GM12865 (cell line): ENCODE measurements around the gene RAB9A.
"Not testable (repeated sequence)": the region's sequence is repeated elsewhere in the genome, so short reads cannot be mapped to it uniquely, and the experiment has no call there.

ENCODE experiments used
- DNase-seq: peaks from one replicate; pipeline ENCODE4 v3.0.0; 2010; ENCODE audit warnings: low read depth
- H3K4me3 ChIP-seq: 2 replicates; pipeline ENCODE4 v1.5.1; 2011; ENCODE audit warnings: mild to moderate bottlenecking, low read depth, low read length, control low read depth
- TF ChIP-seq, protein P1 (sequence below): IDR thresholded peaks from 2 replicates; pipeline ENCODE4 v1.5.1; 2011; ENCODE audit warnings: low read length, control low read depth, low read depth, inconsistent platforms; ENCODE audit not compliant: insufficient read depth; ENCODE audit errors: missing control alignments

The RAB9A gene

GRCh38 chrX:13673016-13673415 lies 15.9 kb upstream of the RAB9A start:
- no peak overlapping the region for H3K4me3 ChIP-seq
- no peak for DNase-seq
- TF ChIP-seq, protein P1, sequence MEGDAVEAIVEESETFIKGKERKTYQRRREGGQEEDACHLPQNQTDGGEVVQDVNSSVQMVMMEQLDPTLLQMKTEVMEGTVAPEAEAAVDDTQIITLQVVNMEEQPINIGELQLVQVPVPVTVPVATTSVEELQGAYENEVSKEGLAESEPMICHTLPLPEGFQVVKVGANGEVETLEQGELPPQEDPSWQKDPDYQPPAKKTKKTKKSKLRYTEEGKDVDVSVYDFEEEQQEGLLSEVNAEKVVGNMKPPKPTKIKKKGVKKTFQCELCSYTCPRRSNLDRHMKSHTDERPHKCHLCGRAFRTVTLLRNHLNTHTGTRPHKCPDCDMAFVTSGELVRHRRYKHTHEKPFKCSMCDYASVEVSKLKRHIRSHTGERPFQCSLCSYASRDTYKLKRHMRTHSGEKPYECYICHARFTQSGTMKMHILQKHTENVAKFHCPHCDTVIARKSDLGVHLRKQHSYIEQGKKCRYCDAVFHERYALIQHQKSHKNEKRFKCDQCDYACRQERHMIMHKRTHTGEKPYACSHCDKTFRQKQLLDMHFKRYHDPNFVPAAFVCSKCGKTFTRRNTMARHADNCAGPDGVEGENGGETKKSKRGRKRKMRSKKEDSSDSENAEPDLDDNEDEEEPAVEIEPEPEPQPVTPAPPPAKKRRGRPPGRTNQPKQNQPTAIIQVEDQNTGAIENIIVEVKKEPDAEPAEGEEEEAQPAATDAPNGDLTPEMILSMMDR: no peak

GRCh38 chrX:13676885-13677284 lies 12.0 kb upstream of the RAB9A start:
- TF ChIP-seq, protein P1: no peak
- H3K4me3 ChIP-seq: no peak overlapping the region
- DNase-seq: no peak

DNA sequence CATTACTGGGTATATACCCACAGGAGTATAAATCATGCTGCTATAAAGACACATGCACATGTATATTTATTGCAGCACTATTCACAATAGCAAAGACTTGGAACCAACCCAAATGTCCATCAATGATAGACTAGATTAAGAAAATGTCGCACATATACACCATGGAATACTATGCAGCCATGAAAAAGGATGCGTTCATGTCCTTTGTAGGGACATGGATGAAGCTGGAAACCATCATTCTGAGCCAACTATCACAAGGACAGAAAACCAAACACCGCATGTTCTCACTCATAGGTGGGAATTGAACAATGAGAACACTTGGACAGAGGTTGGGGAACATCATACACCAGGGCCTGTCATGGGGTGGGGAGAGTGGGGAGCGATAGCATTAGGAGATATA lies 9.2 kb upstream of the RAB9A start:
- DNase-seq, H3K4me3 ChIP-seq: not testable (repeated sequence)

DNA sequence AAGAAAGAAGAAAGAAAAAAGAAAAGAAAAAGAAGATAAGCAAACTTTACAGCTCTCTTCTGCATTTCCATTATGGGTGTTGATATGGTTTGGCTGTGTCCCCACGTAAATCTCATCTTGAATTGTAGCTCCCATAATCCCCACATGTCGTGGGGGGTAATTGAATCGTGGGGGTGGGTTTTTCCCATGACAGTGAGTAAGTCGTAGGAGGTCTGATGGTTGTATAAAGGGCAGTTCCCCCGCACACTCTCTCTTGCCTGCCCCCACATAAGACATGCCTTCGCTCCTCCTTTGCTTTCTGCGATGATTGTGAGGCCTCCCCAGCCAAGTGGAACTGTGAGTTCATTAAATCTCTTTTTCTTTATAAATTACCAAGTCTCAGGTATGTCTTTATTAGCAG lies 7.3 kb upstream of the RAB9A start:
- DNase-seq: no peak
- TF ChIP-seq, protein P1: no peak
- no peak overlapping the region for H3K4me3 ChIP-seq

DNA sequence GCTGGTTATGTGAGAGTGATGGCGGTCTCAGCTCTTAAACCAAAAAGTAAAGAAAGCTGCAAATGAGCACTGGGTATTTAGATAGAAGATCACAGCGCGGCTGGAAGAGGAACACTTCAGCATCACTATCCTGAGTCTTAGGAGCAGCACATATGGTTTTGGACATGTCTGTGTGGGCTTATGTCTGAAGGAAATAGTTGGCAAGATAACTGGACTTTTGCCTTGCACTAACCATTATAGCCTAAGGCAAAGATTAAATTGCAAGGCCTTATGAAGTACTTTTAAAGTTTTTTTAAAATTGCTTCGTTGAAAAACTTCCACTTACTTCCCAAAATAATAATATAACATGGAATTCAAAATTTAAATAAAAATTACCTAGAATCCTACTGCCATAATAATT lies 4.6 kb upstream of the RAB9A start:
- no peak overlapping the region for H3K4me3 ChIP-seq
- TF ChIP-seq, protein P1: no peak
- DNase-seq: no peak

DNA sequence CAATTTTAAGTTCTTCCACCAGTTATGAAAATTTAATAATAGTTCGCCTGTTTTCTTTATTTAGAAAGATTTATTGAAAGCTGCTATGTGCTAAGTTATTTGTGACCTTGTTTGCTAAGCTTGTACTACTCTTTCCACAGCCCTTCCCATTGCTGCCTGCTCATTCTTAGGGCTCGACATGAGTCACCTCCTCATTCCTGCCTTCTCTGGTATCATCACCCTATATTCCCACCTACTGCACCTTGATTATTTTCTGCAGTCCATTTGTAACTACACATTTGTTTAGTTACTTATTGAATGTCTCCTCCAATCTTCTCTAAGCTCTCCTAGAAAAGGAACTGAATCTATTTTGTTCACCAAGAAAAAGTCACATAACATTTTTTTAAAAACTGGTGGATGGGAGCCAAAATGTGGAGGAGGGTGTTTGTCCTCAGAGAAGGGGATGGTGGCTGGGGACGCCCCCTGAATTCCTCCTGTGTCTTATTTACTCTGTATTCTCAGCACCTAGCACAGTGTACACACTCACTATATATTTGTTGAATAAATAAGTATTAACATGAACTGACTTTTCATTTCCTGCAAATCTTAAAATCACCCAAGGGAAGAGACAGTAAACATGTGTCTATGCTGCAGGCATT lies 3.7 kb upstream of the RAB9A start:
- no peak overlapping the region for H3K4me3 ChIP-seq
- TF ChIP-seq, protein P1: no peak
- DNase-seq: no peak

- TF ChIP-seq, protein P1: no peak
- no peak overlapping the region for H3K4me3 ChIP-seq
- no peak for DNase-seq
Observed at GRCh38 chrX:13687203-13687602, 1.7 kb upstream of the RAB9A start.
